ENCODE data around the gene CAPS.

CAPS gene

GRCh38 chr19:5956728-5957127, 42.7 kb downstream of the CAPS start:
- no peak for TF ChIP-seq SPI1 (IDR thresholded peaks at IDR 0.05; ENCODE audit: borderline replicate concordance, low read depth)
- no peak for TF ChIP-seq GABPA (IDR thresholded peaks at IDR 0.05; ENCODE audit: low read depth)
- TF ChIP-seq, protein P1, sequence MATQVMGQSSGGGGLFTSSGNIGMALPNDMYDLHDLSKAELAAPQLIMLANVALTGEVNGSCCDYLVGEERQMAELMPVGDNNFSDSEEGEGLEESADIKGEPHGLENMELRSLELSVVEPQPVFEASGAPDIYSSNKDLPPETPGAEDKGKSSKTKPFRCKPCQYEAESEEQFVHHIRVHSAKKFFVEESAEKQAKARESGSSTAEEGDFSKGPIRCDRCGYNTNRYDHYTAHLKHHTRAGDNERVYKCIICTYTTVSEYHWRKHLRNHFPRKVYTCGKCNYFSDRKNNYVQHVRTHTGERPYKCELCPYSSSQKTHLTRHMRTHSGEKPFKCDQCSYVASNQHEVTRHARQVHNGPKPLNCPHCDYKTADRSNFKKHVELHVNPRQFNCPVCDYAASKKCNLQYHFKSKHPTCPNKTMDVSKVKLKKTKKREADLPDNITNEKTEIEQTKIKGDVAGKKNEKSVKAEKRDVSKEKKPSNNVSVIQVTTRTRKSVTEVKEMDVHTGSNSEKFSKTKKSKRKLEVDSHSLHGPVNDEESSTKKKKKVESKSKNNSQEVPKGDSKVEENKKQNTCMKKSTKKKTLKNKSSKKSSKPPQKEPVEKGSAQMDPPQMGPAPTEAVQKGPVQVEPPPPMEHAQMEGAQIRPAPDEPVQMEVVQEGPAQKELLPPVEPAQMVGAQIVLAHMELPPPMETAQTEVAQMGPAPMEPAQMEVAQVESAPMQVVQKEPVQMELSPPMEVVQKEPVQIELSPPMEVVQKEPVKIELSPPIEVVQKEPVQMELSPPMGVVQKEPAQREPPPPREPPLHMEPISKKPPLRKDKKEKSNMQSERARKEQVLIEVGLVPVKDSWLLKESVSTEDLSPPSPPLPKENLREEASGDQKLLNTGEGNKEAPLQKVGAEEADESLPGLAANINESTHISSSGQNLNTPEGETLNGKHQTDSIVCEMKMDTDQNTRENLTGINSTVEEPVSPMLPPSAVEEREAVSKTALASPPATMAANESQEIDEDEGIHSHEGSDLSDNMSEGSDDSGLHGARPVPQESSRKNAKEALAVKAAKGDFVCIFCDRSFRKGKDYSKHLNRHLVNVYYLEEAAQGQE (IDR thresholded peaks at IDR 0.05; ENCODE audit: insufficient replicate concordance, low read depth), result no peak
- TF ChIP-seq CTCF (IDR thresholded peaks at IDR 0.05; ENCODE audit: insufficient read depth, low read length), result no peak
- Histone ChIP-seq H3K4me3 (replicated peaks; ENCODE audit: insufficient read depth, low read length) (no peak overlapping the region), H3K27me3 (ENCODE audit: insufficient read depth, poor library complexity, severe bottlenecking) (no peaks in the 10 kb centered on the region), H3K27ac (replicated peaks) (no peak overlapping the region)
- DNase-seq (ENCODE audit: low read depth in 1 of 2, low spot score in 1 of 2), result no peak

DNA sequence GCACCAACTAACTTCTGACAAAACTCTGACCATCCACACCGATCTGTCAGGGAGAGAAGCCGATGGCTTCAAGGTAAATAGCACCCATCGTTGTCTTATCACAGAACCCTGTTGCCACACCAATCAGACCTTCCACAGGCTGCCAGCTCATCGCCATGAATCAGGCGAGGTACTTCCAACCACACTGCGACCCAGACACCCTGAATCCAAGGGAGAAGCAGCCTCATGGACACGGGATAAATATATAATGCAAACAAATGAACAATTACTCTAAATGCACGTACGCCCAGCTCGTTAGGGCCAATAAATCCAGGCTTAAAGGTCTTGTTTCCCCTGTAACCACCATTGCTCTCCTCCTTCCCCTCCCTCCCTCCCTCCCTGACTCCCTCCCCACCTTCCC, 43.1 kb downstream of the CAPS start:
- TF ChIP-seq CTCF (IDR thresholded peaks at IDR 0.05; ENCODE audit: insufficient read depth, low read length) (no peak), GABPA (IDR thresholded peaks at IDR 0.05; ENCODE audit: low read depth) (no peak), POLR2AphosphoS5 (IDR thresholded peaks at IDR 0.05; ENCODE audit: low read depth) (no peak), SPI1 (IDR thresholded peaks at IDR 0.05; ENCODE audit: borderline replicate concordance, low read depth) (no peak)
- TF ChIP-seq, protein P1 (IDR thresholded peaks at IDR 0.05; ENCODE audit: insufficient replicate concordance, low read depth), result no peak
- no peak overlapping the region for H3K27ac ChIP-seq (replicated peaks)
- no peaks in the 10 kb centered on the region for H3K27me3 ChIP-seq (ENCODE audit: insufficient read depth, poor library complexity, severe bottlenecking)
- H3K4me3 ChIP-seq (replicated peaks; ENCODE audit: insufficient read depth, low read length), result no peak overlapping the region
- no peak for DNase-seq (ENCODE audit: low read depth in 1 of 2, low spot score in 1 of 2)

DNA sequence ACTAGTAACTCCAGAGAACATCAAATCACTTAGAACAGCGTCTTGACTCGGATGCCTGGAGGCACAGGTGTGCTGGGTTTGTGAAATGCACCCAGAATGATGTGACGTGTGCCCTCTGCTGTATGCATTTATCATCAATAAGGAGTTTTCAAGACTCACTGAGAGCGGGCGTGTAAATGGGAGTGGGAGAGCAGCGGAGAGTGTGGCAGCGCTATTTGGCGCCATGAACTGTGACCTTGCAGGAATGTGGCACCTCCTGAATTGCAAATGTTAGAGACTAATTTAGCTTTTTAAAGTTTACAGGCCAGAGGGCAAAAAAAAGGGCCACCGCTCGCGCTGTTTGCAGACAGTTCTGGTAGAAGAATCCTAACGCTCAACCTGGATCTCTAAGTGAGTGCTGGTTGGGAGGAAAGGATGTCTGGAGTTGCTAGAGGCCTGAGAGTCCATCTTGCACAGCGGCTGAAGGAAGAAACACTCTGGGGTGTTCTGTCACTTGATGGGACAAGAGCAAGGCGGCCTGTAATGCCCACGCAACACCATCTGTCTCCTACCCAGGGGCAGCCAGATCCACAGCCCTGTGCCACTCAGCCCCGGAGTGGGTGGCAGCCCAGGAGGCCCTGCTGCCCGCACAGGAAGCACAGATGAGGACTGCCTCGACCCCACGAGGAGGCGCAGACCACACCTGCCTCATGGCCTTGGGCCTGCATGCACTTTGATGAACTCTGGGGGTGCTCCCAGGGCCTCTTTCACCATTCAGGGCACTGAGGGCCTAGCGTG, 44.2 kb downstream of the CAPS start:
- no peak for DNase-seq (ENCODE audit: low read depth in 1 of 2, low spot score in 1 of 2)
- no peak overlapping the region for H3K27ac ChIP-seq (replicated peaks)
- TF ChIP-seq POLR2AphosphoS5 (IDR thresholded peaks at IDR 0.05; ENCODE audit: low read depth) (no peak), CTCF (IDR thresholded peaks at IDR 0.05; ENCODE audit: insufficient read depth, low read length) (no peak)
- TF ChIP-seq, protein P1 (IDR thresholded peaks at IDR 0.05; ENCODE audit: insufficient replicate concordance, low read depth), result no peak
- H3K27me3 ChIP-seq (ENCODE audit: insufficient read depth, poor library complexity, severe bottlenecking), result no peaks in the 10 kb centered on the region
- no peak overlapping the region for H3K4me3 ChIP-seq (replicated peaks; ENCODE audit: insufficient read depth, low read length)
